ENCODE measurements around the gene HTRA3.
"Not testable (repeated sequence)": the region's sequence is repeated elsewhere in the genome, so short reads cannot be mapped to it uniquely, and the experiment has no call there.

Gene HTRA3

DNA sequence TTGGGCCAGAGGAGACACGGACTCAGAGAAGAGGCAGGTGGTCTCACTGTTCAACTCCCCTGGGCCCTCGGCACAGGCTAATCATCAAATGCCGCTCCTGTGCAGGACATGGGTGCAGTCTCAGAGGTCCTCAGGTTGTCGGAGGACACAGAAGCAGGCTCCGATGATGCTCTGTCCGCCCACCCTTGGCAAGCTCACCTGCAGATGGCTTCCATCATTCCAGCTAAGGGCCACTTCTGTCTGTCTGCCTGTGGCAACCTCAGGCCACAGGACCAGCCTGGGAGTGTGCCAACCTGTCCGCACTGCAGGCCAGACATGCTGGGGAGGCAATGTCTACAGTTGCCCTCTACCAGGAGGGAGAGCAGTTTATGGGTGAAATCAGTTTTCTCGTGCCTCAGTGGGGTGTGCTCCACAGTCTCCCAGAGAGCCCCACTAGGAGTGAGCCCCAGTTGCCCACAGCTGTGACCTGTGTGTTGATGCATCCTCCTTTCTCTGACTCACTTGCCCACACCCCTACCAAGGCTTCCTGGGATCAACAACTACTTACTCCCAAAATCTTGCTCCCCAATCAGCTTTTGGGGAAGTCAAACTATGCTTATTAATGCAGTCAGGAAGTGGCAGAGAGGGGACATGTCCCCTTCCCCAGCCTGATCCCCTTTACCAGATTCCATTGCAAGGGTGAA, 55.9 kb downstream of the HTRA3 start:
- no peak for DNase-seq (ENCODE audit: low read depth in 3 of 3)

- no peak for DNase-seq (ENCODE audit: low read depth in 3 of 3)
These were observed 56.7 kb downstream of the HTRA3 start for GRCh38 chr4:8326206-8326605.

DNA sequence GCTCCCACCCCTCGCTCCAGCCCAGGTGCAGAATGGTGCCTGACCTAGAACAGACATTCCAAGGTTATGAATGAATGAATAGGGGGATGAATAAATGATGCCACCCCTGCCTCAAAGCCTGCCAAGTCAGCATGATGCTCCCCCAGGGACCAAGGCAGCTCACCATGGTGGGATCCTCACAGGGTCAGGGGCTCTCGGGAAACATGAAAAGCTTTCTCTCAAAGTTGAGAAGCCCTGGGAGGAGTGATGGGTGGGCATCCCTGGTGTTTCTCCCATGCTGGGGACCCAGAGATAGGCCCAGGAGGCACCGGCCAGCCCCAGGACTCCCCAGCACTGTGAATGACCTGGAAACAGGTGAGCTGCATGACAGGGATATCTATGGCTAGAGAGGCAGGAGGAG, 58.9 kb downstream of the HTRA3 start:
- no peak for DNase-seq (ENCODE audit: low read depth in 3 of 3)

DNA sequence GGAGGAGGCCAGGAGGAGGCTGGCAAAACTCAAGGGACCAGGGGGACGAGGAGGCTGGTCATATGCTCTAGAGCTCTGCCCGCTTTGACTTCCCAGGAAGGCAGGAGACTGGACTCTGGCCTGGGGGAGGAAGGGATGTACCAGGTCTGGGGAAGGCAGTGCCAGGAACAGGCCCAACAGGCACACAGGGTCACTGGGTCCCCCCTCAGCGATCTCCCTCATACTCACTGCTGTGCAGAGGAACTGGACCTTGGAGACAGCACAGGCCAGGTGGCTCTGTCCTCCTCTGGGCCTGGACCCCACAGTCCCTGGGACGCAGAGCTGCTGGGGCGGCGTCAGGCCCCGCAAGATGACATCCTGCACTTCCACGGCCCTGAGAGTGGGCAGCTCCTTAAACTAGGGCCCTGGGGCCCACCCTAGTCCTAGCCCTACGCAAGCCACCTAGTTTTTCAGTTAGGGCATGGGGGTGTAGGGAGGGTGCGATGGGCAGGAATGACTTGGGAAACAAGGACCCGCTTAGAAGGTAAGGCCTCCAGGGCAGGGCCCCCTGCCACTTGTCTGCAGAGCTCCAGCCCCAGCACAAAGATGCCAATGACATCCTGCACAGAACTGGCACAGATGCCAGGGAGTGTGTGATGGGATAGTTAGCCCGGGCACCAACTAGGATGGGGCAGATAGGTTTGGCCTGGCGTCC, 59.5 kb downstream of the HTRA3 start:
- no peak for DNase-seq (ENCODE audit: low read depth in 3 of 3)

DNA sequence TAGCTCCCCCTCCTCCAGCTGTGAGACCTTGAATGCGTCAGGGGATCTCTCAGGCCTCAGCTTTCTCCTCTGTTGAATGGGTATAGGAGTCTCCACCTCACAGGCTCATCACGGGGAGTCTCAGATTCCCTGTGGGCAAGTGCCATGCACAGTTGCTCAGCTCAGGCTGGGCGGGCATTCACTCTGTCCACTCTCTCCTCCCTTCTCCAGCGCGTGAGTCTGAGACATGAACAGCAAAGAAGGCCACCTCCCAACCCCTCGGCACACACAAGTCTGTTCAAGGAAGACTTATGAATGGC, 60.0 kb downstream of the HTRA3 start:
- DNase-seq (ENCODE audit: low read depth in 3 of 3) = no peak

GRCh38 chr4:8329859-8330761, 60.6 kb downstream of the HTRA3 start:
- DNase-seq (ENCODE audit: low read depth in 3 of 3) = no peak

DNA sequence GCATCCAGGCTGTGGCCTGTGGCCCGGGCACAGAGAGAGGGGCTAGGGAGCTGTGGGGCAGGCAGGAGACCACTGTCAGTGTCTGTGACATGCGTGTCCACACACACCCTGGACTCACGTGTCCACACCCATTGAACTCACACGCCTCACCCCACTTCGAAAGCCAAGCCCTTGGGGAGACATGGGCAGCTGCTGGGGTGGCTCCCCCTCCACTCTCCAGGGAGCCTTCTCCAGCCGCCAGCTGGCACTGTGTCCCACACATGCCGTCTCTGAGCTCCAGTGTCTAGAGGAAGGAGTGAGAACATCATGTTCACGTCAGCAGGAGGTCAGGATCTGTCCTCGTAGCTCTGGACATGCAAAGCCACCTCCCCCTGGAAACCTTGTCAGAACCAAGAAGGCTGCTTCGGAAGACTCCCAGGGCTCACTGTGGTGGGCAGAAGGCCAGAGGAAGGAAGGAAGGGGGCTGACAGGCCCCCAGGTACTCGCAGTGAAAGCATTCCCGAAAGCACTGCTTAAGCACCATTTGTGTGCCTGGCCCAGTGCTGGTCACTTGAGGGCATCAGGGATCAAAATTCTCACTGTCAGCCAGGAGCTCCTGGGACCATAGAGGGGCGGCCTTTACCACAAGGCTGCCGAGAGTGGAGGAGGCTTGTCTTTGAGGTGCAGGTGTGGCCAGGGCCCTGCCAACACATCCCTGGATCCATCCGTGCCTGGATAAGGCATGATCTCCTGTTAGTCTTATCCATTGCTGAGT, 61.4 kb downstream of the HTRA3 start:
- no peak for DNase-seq (ENCODE audit: low read depth in 3 of 3)

GRCh38 chr4:8331575-8331955, 62.0 kb downstream of the HTRA3 start:
- no peak for DNase-seq (ENCODE audit: low read depth in 3 of 3)

- DNase-seq (ENCODE audit: low read depth in 3 of 3) = no peak
These were observed 62.7 kb downstream of the HTRA3 start for GRCh38 chr4:8332038-8332857.

DNA sequence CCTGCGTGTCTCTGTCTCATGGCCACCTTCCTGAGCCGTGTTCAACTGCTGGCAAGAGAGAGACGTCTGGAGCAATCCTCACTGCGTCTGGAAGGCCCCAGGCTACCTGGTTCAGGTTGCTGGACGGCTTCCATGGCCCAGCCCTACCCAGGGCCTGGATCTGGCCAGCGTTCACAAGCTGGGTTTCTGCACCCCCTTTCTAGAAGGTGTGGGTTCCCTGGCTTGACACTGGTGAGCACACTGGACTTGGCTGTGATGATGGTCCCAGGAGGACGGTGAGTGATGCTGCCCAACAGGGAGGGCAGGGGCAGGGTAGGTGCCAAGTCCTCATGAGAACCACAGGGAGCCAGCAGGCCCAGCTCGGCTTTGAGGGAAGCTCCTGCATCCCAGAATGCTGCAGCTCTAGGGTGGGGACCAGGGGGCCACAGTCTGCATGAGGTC, 63.4 kb downstream of the HTRA3 start:
- DNase-seq (ENCODE audit: low read depth in 3 of 3) = no peak

- no peak for DNase-seq (ENCODE audit: low read depth in 3 of 3)
These were observed 64.3 kb downstream of the HTRA3 start for GRCh38 chr4:8333726-8334460.

DNA sequence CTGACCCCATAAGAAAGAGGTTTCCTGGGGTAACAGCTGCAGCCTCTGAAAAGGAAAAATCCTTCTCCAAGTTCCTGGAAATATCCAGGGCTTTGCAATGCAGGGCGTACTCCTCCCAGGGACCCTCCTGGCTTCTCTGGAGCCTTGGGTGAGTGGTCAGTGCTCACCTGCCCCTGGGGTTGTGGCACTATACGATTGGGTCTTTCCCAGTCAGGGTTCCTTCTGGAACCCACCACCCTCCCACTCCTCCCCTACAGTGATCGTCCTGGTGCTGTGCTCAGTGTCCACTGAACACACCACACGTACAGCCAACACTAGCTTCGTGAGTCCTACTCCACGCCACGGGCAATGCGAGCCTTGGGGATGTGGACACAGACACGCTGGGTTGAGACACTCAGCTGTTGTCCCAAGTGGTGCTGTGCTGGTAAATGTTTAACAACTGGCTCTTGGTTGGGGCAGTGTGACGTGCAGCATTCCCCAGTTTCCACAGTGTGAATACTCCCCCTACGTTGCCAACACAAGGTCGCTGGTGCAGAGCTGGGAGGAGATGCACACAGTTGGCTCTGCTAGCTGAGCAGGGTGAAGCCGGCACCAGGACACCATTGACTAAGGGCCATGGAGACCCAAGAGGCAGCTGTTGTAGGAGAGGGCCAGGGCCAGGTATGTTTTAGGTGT, 65.4 kb downstream of the HTRA3 start:
- DNase-seq (ENCODE audit: low read depth in 3 of 3) = no peak

- DNase-seq (ENCODE audit: low read depth in 3 of 3) = no peak
These were observed 66.3 kb downstream of the HTRA3 start for GRCh38 chr4:8335848-8336247.

DNA sequence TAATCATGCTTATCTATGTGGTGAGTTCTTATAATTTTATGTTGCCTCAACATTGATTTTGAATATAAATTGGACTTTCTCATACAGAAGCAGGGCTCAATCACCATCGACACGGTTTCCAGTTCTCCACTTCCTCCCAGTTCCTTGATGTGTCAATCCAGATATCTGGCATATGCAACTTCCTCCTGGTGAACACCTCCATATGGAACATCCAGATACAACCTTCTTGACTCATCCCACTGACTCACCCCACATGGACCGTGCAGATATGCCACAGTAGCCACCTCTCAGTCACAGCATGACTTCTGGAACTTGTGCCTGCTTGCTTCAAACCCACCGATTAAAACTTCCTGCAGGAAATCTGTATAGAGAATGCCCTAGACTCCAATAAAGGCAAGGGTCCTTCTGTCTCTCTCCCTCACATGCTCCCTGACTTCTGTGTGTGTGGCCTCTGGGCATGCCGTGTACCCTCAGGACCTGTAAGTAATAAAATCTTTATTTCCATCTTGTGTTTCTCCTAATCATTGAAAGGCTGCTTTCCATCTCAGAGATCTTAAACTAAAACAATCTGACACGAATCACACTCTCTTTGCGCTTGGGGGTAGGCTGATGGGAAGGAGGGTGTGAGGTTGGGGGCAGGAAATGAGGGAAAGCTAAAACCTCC, 67.0 kb downstream of the HTRA3 start:
- no peak for DNase-seq (ENCODE audit: low read depth in 3 of 3)

DNA sequence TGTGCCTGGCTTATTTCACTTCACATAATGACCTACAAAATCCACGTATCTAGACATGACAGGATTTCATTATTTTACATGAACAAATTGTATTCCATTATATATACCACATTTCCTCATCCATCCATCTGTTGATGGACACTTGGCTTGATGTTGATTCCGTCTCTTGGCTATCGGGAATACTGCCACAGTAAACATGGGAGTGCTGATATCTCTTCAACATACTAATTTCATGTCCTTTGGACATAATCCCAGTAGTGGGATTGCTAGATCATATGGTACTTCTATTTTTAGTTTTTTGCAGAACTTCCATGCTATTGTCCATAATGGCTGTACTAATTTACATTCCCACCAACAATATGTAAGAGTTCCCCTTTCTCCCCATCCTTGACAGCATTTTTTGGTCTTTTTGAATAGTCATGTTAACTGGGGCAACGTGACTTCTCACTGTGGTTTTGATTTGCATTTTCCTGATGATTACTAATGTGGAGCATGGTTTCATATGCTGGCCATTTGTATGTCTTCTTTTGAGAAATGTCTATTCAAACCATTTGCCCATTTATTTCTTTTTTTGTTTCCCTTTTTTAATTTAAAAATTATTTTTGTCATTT, 68.9 kb downstream of the HTRA3 start:
- no peak for DNase-seq (ENCODE audit: low read depth in 3 of 3)

GRCh38 chr4:8340781-8341241, 71.3 kb downstream of the HTRA3 start:
- no peak for DNase-seq (ENCODE audit: low read depth in 3 of 3)

- DNase-seq (ENCODE audit: low read depth in 3 of 3) = not testable (repeated sequence)
These were observed 71.7 kb downstream of the HTRA3 start for GRCh38 chr4:8341281-8341680.

GRCh38 chr4:8341691-8342090, 72.1 kb downstream of the HTRA3 start:
- DNase-seq (ENCODE audit: low read depth in 3 of 3) = no peak

Data from stimulated activated CD4-positive, alpha-beta T cell treated with anti-CD3 and anti-CD28 coated beads, TNF-alpha, amount 100 ng/mL, for 4 hours (primary cell).